HG03175 (cell line): ENCODE data around the gene DENND1C.
A peak's percentile ranks its signal among the peaks of the same experiment; 100 is the strongest.

ENCODE experiments used
- ATAC-seq: cut with Tn5 transposase; IDR thresholded peaks from one replicate; pipeline ENCODE4 v1.9.1; 2021; ENCODE audit warnings: mild to moderate bottlenecking, moderate library complexity; ENCODE audit not compliant: unreplicated experiment

Gene DENND1C

DNA sequence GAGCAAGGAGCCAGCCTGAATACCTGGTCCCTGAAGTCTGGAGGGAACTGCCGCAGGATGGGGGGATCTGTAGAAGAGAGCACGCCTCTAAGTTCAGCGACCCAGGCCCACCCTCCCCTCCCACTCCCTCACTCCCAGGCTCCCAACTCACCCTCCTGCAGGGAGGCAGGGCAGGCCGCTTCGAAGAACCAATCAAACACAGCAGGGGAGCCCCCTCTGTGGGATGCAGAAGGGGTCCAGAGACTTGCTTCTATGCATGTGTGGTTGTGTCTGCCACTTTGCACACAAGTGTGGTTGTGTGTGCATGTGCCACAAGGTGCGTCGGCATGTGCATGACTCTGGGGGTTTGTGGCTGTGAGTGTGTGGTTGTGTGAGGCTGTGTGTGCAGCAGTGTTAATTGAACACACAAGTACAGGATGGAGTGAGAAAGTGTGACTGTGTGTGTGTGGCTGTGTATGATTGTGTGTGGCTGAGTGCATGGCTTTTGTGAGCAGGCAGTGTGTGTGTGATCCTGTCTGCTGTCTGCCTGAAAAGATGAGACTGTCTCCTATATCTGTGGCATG, 1.7 kb downstream of the DENND1C start:
- no peak for ATAC-seq

DNA sequence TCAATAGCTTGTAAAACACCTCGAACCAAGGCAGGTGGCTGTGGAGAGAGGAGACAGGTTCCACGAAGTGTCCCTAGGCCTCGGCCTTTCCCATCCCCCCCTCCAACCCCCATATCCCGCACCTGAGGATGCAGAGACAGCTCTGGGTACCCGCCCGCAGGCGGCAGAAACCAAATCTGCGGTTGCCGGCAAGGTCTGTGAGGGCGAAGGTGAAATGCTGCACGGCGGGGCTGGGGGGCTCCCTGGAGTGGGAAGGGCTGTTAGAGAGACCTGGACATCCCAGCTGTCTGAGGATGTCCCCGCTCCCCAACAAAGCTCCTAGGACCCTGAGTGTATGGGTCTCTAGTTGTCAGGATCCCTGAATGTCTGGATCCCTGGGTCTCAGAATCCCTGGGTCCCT, 2.8 kb downstream of the DENND1C start:
- no peak for ATAC-seq

DNA sequence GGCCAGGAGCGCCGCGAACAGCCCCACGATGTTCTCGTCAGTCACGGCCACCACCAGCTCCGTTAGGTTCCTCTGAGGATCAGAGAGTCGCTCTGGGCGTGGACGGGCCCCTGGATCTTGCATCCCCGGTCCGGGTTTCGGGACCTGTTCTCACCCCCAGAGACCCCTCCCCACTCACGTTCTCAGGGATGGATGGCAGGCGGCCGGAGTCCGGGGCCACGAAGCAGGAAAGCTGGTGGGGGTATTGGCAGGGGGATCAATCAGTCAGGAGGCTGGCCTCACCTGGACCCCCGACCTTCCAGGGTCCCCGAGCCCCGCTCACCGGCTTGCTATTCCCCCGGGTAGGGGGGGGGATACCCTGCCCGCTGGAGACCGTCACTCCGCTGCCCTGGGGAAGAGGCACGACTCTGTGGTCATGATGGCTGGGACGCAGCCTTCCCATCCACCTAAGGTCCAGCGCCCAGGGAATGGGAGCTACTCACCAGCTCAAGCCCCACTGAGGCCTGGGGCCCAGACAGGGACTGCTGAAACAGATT, 4.6 kb downstream of the DENND1C start:
- no peak for ATAC-seq

DNA sequence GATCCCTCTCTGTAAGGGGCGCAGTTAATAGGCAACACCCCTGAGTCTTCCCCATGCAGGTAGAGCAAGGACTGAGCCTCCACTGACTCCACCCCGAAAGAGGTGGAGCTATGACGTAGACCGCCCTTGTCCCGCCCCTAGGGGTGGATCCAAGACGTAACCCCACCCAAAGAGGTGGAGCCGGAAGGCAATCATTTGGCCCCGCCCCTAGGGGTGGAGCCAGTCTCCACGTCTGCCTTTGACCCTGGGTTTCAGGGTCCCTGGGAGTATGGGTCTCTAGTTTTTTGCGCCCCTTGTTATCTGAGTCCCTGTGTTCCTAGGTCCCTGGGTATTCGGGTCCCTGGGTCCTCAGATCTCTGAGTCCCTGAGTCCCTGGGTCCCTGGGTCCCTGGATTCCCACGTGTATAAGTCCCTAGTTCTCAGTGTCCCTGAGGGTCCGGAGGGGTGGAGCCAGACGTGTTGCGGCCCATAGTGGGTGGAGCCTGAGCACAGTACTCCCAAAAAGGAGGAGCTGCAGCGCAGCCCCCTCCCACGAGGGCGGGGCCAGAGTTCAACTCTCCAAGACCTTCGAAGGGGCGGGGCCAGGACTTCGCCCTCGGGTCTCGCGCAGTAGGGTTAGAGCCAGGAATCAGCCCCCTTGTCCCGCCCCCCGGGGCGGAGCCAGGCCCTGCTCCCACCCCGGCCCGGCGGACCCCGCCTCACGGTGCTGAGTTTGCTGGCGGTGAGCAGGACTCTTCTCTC, 5.3 kb downstream of the DENND1C start:
- ATAC-seq, result no peak

DNA sequence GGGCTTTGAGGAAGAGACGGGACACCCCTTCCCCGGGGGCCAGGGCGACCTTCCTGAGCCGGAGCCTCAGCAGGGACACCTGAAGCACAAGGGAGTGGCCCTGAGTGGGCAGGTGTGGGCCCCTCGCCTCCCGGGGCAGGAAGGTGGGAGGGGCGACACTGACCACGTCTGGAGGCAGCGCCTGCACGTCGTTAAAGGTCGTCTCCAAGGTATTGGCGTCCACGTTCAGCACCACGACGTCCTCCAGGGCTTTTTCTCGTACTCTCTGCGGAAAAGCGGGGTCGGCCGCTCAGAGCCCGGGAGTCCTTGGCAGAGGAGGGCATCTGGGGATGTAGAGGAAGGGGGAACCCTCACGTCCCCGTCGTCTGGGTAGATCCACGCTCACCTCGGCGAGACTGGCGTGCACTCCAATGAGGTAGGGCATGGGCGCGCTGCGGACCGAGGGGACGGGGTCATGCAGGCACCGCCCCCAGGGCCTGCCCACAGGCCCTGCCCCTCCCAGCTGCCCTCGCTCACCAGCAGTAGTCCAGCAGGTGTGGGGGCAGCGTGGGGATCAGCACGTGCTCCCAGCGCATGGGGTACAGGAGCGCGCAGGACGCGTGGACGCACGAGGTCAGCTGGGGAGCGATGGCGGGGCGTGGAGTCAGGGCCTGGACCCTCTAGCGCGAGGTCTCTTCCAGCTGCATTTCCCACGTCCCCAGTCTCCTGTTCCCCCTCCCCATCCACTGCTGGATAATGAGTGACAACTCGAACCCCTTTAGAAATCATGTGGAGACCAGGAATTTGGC, 6.1 kb downstream of the DENND1C start:
- ATAC-seq, result no peak

DNA sequence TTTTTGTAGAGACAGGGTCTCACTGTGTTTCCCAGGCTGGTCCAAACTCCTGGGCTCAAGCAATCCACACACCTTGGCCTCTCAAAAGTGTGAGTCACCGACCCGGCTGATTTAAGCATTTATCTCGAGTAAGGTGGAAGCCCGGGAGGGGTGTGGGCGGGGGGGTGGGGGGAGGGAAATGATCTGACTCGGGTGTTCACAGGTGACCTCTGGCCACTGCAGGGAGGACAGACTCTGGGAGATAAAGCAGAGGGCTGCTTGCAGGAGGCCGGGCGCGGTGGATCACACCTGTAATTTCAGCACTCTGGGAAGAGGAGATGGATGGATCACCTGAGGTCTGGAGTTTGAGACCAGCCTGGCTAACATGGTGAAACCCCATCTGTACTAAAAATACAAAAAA, 7.9 kb downstream of the DENND1C start:
- no peak for ATAC-seq

DNA sequence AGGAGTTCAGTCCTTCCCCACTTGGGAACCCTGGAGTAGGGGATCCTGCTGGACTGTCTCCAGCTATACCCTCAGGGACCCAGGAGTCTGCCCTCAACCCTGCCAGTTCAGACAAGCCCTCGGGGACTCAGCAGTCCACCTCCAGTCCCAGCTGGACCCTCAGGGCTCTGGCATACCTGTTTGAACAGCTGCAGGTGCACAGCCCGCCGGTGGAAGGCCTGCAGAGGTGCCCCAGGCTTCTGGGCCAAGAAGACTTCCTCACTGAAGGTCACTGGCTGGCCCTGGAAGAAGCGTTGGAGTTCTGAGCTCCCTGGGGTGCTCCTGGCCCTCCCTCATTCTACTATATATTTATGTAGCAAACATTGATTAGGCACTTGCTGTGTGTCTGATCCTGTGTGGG, 8.9 kb downstream of the DENND1C start:
- ATAC-seq, result no peak

DNA sequence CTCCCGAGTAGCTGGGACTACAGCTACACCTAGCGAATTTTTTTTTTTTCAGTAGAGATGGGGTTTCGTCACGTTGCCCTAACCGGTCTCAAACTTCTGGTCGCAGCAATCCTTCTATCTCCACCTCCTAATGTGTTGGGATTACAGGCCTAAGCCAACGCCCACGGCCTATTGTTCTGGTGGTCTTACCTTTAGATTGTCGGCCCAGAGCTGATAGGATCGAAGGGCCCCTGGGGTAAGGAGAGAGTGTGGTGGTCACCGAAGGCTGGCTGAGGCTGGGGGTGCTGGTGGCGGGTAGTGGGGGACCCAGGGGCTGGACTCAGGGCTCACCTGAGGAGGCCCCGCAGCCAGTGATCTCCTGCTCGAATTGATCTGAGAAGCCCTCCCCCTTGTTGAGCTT, 10.5 kb downstream of the DENND1C start:
- ATAC-seq, result no peak

DNA sequence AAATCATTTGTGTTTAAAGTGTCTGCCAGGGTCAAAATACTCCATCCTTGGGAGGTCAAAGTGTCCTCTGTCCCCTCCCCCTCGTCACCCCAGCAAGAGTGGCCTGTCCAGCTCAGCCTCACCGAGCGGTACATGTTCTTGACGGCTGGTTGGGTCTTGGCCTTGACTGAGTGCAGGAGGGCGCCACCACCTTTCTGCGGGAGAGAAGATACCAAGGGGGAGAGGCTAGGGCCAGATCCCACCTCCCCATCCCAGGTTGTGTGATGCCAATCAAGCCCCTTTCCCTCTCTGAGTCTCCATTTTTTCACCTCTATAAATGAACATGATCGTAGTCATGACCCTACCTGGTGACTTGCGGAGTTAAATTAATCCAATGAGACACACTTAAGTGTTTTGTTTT, 11.4 kb downstream of the DENND1C start:
- ATAC-seq, result no peak

DNA sequence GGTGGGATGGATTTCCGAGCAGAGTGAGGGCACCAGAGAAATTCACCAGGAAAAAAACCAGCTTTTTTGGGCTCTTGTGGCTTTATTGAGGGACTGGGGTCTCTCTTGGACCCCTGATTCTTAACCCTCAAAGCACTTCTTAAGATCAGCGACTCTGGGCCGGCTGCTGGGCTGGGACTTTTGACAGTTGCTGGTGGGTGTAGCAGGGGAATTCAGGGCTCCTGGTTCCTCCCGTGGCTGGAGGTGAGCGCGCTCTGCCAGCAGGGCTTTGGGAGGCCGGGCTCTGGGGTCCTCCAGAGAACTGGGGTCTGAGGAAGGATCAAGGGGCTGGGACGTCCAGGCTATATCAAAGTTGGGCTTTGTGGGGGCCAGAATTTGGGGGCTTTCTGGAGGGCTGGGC, 14.2 kb downstream of the DENND1C start:
- no peak for ATAC-seq

DNA sequence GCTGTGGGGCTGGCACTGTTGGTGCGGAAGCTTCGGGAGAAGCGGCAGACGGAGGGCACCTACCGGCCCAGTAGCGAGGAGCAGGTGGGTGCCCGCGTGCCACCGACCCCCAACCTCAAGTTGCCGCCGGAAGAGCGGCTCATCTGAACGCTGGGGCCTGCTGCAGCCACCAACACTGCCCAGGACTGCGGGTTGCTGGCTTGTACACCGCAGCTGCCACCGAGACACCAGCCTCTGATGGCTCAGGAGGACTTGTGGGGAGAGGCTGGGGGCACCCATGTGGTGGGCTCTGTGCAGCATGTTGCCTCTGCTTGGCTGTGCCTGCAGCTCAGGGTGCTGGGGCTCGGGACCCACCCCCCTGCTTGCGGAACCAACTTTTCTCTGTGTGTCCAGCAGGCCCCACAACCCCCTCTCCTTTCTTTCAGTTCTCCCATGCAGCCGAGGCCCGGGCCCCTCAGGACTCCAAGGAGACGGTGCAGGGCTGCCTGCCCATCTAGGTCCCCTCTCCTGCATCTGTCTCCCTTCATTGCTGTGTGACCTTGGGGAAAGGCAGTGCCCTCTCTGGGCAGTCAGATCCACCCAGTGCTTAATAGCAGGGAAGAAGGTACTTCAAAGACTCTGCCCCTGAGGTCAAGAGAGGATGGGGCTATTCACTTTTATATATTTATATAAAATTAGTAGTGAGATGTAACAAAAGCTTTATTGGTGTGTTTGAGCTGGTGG, 14.9 kb downstream of the DENND1C start:
- ATAC-seq, result no peak

DNA sequence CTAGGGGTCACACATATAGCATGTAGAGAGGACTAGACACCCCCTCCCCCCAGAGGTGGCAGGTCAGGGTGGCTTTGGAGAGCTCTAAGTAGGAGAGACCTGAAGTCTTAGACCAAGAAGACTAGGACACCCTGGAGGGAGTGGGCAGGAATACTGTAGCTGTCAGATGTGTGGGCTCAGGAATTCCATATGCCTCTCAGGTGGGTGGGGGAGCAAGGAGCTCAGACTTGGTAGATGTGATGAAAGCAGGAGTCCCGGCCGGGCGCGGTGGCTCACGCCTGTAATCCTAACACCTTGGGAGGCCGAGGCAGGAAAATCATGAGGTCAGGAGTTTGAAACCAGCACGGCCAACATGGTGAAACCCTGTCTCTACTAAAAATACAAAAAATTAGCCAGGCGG, 15.9 kb downstream of the DENND1C start:
- no peak for ATAC-seq

DNA sequence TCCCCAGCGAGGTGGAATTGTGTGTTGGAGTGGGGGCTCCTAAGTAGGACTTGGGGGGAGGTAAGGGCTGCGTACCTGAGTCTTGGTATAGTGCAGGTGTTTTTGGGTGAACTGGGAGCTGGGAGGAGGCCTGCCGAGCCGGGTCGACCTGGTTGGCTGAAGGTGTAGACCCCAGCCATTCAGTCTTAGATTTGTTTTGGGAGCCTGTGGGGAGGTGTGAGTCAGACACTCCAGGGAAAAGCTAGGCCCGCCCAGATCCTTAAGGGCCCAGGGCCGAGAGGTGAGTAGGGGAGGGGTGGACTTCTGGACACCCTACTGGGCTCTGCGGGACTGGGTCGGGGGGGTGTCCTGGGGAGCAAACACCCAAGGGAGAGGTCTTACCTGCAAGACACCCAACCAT, 16.6 kb downstream of the DENND1C start:
- ATAC-seq, result no peak

DNA sequence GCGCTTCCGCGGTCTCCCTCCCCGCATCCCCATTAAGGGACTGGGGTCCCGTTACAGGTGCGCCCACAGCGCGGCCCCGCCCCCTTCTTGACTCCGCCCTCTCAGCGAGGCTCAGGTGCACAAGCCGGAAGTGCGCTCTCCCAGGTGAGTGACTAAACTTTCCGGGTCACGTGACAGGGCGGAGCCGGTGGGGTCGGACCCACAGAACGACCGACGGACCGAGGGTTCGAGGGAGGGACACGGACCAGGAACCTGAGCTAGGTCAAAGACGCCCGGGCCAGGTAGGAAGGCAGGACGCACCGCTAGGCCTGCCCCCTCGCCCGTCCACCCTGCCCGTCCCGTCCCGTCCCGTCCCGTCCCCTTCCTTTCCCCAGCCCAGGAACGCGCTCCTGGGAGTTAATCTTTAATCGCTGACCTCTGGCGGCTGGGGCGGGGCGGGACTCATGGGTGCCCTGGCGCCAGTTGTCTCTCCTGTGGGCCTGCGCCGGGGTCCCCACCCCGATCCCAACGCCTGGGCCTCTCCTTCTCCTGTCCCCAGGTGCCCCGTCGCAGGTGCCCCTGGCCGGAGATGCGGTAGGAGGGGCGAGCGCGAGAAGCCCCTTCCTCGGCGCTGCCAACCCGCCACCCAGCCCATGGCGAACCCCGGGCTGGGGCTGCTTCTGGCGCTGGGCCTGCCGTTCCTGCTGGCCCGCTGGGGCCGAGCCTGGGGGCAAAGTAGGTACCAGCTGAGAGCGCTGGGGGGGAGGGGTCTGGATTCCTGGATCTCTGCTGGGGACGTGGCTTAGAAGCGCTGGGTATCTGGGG, 17.3 kb downstream of the DENND1C start, which contains the start of gene CRB3:
Gene CRB3, plus strand, starts transcription at position 202 of the 804 bp plus-strand sequence. Its CDS starts 431 bp downstream, at position 633.
- ATAC-seq, result no peak

DNA sequence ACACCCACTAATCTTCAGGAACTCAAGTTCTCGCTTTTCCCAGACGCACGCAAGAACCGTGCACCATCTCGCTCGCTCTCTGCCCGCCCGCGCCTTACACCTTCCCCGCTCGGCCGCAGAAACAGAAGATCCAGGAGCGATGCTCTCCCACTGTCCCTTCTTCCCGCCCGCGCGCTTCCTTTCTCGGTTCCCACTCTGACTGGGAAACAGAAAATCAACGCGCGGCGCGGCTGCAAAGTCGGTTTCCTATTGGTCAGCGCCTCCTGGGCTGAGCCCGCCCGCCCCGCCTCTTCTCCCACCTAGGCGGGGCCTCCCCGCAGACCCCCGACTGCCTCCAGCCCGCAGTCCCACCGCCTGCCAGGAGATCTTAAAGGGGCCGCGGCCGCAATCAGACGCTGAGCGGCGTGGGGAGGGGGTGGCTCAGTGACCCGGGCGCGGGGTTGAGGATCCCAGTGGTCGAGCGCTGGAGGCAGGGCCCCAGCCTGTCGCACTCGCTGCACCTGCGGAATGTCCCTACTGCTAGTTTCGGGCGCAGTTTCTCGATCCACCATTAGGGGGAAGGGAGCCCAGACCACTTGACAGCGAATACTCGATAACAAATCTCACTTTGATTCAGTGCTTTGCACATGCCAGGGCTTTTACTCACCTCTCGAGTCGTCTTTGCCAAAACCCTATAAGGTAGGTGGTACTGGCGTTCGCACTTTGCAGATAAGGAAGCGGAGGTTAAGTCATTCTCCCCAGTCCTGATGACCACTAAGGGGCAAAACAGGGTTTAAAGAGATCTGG, 21.3 kb downstream of the DENND1C start:
- peak; percentile 70 for ATAC-seq

DNA sequence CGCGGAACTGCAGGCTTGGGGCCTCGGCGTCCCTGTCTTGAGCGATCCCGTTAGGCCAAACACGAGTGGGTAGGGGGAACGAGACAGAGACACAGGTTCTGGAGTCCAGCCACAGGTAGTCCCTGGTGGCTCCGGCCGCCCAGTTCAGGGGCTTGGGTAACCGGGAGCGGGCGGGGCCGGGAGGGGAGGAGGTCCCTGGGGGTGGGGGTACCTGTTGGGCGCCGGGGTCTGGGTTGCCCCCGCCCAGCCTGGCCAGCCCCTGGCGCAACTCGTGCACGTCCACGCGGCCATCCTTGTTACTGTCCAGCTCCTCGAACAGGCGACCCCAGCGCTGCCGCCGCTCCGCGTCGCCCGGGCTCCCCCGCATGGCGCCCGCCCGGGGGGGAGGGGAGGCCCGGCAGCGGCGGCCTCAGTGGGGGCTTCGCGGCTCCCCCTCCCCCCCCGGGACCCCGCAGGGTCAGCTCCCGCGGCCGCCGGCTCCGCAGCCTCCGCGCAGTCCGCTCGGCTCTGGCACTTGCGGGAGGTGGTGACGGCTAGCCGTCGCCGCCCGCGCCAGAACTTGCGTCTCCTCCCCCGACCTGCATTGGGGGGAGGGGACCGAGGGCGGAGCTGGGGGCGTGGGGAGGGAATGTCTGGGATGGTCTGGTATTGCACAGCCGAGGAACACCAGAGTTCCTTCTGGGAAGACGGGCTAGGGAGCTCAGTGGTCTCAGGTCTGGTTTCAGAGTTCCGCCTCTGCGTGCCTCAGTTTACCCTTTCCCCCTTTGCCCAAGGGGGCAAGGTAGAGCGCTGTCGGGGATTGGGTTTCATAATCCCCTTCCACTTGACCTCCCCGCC, 22.1 kb downstream of the DENND1C start, which contains the start of gene SLC25A23:
Gene SLC25A23, minus strand, starts transcription at position 531 of the 837 bp plus-strand sequence. Its CDS starts 164 bp downstream, at position 367.
- ATAC-seq, result peak; percentile 39

DNA sequence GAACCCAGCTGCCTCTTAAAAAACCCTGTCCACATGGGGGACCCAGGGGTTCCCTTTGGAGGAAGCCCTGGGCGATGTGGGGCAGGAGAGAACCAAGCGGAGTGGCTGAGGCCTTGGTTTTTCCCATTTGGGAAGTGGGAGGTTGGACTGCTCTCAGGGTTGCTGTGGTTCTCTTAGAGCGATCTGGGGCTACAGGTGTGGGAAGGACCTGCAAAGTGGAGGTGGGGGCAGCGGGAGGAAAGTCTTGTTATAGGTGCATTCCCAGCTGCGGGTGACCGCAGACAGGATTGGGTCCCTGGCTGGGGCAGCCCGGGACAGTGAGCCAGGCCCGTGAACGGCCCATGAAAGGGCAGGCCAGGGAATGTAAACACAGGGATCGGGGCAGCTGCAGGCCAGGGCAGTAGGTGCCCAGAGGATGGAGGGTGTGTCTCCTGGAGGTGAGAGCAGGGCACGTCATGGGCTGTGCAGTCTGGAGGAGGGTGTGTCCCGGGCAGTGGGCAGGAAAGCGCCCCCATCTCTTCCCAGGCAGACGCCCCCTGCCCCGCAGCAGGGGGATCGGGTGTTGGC, 22.8 kb downstream of the DENND1C start:
- no peak for ATAC-seq
